GM12875 (cell line): Measurements from ENCODE around the gene FSTL4.

Experiments
- H3K4me3 ChIP-seq: one replicate; pipeline ENCODE4 v1.5.1; 2011; ENCODE audit warnings: low read depth, low read length, control low read depth
- TF ChIP-seq, protein P1 (sequence below): IDR thresholded peaks from 2 replicates; pipeline ENCODE4 v1.5.1; 2011; ENCODE audit warnings: low read depth, mild to moderate bottlenecking, control low read depth, inconsistent platforms, low read length, moderate library complexity, borderline replicate concordance; ENCODE audit not compliant: insufficient read depth

FSTL4 gene

DNA sequence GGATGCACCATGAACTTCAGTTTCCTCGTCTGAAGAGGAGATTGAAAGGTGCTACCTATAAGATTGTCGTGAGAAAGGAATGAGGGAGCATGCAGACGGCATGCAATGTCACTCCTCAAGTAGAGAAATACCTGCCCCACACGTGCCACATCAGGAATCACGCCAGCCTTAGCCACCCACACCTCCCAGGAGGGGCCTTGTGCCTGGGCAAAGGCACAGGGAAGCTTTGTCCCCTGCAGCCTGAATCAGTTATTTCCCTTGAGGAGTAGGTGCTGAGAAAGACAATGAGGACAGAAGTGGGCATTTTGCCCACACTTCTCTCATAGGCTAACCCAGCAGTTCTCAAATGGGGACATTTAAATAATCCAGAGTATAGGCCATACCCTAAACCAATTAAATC lies 31.0 kb downstream of the FSTL4 start:
- no peak overlapping the region for H3K4me3 ChIP-seq
- TF ChIP-seq, protein P1, sequence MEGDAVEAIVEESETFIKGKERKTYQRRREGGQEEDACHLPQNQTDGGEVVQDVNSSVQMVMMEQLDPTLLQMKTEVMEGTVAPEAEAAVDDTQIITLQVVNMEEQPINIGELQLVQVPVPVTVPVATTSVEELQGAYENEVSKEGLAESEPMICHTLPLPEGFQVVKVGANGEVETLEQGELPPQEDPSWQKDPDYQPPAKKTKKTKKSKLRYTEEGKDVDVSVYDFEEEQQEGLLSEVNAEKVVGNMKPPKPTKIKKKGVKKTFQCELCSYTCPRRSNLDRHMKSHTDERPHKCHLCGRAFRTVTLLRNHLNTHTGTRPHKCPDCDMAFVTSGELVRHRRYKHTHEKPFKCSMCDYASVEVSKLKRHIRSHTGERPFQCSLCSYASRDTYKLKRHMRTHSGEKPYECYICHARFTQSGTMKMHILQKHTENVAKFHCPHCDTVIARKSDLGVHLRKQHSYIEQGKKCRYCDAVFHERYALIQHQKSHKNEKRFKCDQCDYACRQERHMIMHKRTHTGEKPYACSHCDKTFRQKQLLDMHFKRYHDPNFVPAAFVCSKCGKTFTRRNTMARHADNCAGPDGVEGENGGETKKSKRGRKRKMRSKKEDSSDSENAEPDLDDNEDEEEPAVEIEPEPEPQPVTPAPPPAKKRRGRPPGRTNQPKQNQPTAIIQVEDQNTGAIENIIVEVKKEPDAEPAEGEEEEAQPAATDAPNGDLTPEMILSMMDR: no peak

DNA sequence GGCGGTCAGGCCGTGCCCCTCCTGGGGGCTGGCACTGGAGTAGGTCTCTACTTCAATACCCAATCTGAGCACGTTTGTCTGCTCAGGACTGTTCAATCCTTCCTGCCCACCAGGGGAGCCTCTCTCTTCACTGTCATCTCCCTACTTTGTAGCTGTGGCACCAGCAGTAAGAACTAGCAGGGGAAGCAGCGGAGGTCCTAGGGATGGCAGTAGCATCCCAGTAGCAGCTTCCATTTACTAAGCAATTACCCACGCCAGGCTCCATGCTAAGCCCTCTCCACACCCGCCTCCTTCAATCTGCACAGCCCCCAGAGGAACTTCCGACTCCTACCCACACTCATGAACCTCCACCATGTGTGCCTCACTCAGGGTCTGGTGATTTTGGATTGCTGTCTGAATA lies 31.7 kb downstream of the FSTL4 start:
- TF ChIP-seq, protein P1: no peak
- H3K4me3 ChIP-seq: no peak overlapping the region

DNA sequence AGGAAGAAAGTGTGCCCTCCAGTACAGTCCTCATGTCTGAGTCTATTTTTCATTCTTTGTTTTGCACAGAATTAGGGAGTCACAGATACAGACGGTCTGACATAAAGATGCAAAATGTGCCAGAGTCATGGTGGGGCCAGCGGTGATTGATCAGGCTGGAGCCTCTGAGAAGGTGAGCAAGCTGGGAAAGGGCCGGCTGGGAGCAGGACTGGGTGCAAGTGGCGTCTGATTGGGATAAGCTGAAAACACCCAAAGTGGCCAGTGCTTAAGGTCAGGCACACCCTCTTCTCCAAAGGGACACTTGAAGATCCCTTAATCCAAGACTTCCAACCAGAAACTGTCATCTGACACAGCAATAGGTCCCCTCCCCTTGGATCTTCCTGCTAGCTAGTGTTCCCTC lies 32.6 kb downstream of the FSTL4 start:
- TF ChIP-seq, protein P1: no peak
- H3K4me3 ChIP-seq: no peak overlapping the region

DNA sequence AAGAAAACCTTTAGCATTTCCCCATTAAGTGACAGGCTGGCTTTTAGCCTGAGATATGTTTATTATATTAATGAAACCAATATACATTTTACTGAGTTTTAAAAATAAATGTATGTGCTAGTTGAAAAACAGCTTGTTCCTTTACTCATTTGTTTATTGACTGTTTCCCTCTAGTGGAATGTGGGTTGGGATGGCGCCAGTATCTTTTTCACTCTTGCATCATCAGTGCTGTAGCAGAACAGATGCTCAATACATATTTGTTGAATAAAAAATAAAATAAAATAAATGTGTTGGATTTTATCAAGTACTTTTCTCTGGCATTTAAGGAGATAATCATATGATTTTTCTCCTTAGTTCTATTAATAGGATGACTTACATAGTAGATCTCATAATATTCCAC lies 43.0 kb downstream of the FSTL4 start:
- TF ChIP-seq, protein P1: no peak
- H3K4me3 ChIP-seq: no peak overlapping the region

DNA sequence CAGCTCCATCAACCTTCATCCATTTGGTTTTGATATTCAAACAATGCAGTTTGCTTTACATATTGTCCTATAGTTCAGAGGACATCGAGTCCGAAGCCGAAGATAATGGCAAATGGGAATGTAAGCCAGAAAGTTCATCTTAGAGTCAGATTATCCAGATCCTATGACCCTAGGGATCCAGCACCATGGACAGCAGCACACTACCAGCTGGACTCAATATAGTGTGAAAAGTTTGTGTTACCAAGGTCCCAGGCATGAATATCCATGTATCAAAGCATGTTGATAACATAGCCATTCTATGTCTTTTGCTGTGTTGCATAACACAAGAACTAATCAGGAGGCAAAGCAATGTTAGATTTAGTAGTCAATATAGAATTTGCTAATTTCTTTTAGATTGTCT lies 46.3 kb downstream of the FSTL4 start:
- TF ChIP-seq, protein P1: no peak
- no peak overlapping the region for H3K4me3 ChIP-seq

DNA sequence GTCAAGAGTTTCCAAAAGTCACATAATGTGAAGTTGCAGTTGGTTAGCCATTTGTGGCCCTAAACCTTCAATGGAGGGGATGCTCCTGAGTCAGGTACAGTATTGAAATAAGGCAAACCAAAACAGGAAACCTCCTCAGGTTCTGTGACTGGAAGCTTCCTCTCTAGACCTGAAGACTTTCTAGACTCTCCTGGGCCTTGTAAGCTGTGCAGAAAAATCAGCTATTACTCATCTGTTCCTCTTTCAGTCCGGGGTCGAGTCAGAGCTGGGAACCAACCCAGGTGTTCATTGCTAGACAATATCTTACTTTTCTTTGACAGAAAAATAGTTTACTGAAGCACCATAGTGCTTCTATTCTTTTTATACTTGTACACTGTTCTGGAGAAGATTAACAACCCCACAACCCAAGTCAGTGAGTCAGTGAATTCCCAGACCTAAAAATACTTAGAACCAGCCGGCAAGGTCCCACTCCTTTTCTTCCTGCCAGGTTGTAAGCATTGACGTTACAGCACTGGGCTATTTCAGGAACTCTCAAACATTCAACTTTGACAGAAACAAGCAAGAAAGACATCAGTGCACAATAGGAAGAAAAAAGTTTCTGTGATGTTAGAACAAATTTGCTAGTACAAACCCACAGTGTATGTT lies 47.3 kb downstream of the FSTL4 start:
- TF ChIP-seq, protein P1: no peak
- no peak overlapping the region for H3K4me3 ChIP-seq

DNA sequence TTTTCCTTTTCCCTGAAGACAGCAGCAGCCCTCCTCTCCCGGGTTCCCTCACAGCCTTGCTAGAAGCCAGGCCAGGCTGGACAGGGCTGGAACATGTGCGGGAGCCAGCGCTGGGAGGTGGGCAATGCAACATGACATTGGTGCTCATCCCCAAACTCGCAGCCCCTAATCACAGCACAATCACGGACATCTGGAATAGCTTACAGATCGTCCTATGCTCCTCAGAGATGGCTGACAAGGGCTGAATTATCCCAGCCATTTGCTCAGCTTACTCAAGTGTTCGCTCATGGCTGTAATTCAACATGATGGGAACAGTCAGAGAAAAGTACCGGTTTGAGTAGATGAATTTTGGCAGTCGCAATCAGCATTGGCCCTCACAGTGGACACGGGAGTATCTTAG lies 49.8 kb downstream of the FSTL4 start:
- TF ChIP-seq, protein P1: no peak
- H3K4me3 ChIP-seq: no peak overlapping the region
